H1 (cell line): Measurements from ENCODE around the gene CHRM4. TPM values are rescaled to one million over a fixed set of nuclear protein-coding genes. Genes with fewer than 3 reads are reported as not detected.

Experiments
- ATF2 ChIP-seq: IDR thresholded peaks from 2 replicates; pipeline ENCODE4 v1.6.1; 2012; ENCODE audit warnings: low read length, inconsistent platforms
- GTF2F1 ChIP-seq: IDR thresholded peaks from 2 replicates; pipeline ENCODE4 v1.6.1; 2012; ENCODE audit warnings: low read depth, low read length, improper control_type of control experiment, borderline replicate concordance
- JUND ChIP-seq: IDR thresholded peaks from 2 replicates; pipeline ENCODE4 v1.6.1; 2011; ENCODE audit warnings: mild to moderate bottlenecking, improper control_type of control experiment, low read length
- RBBP5 ChIP-seq: IDR thresholded peaks from 2 replicates; pipeline ENCODE4 v1.7.1; 2012; ENCODE audit warnings: low read depth, mild to moderate bottlenecking, inconsistent platforms, low read length, moderate library complexity, borderline replicate concordance
- RXRA ChIP-seq: IDR thresholded peaks from 2 replicates; pipeline ENCODE4 v1.6.1; 2011; ENCODE audit warnings: low read depth, mild to moderate bottlenecking, low read length, moderate library complexity; ENCODE audit not compliant: insufficient read depth
- SIRT6 ChIP-seq: IDR thresholded peaks from one replicate; pipeline ENCODE4 v1.7.1; 2012; ENCODE audit warnings: low read length, inconsistent platforms
- TAF7 ChIP-seq: optimal IDR thresholded peaks from 2 replicates; pipeline ENCODE3; 2011; ENCODE audit warnings: low read depth, mild to moderate bottlenecking, inconsistent platforms, low read length, moderate library complexity, borderline replicate concordance
- TCF12 ChIP-seq: IDR thresholded peaks from 2 replicates; pipeline ENCODE4 v1.6.1; 2011; ENCODE audit warnings: low read depth, mild to moderate bottlenecking, low read length
- polyA plus RNA-seq, 7 experiments: library from polyadenylated mRNA; depleted of rRNA in 3 of 7; stranded (reverse) in 5 of 7; unstranded in 2 of 7; fragments of >200 nt in 5 of 7; fragments of 200-250 nt in 2 of 7; gene quantifications; 1 replicate in 5 of 7; 2 replicates in 1 of 7; 4 replicates in 1 of 7; pipeline versions ENCODE4 v1.2.1 to v1.2.3, GENCODE V29; 2011 to 2013; ENCODE audit warnings: missing spikeins in 2 of 7, mixed read lengths in 2 of 7
- total RNA-seq: library from RNA; stranded (reverse); fragmentation: NEBNext Ultra II Directional; extraction: Animal tissue kit (Norgen Biotek cat#: 25700); gene quantifications from 2 replicates; pipeline ENCODE4 v1.2.1, GENCODE V29; 2021

Gene CHRM4
- total and polyA plus RNA-seq, 2 of the 8 experiments (the other 6 are each of a cell fraction or from before 2014, with no cell fraction given), result 1.1 to 1.3 TPM

- TF ChIP-seq ATF2, result no peak
- no peak for TF ChIP-seq RXRA
- no peak for TF ChIP-seq SIRT6
- no peak for TF ChIP-seq TCF12
- no peak for TF ChIP-seq RBBP5
- no peak for TF ChIP-seq JUND
- no peak for TF ChIP-seq GTF2F1
- no peak for TF ChIP-seq TAF7
Measured at GRCh38 chr11:46414466-46414796, 22.9 kb upstream of the CHRM4 start (continued).
